HG03558 (cell line): ENCODE measurements around the gene SMAD3.
"Not testable (repeated sequence)": the region's sequence is repeated elsewhere in the genome, so short reads cannot be mapped to it uniquely, and the experiment has no call there.

Experiments
- ATAC-seq: cut with Tn5 transposase; IDR thresholded peaks from one replicate; pipeline ENCODE4 v1.9.1; 2021; ENCODE audit warnings: moderate number of reproducible peaks; ENCODE audit not compliant: unreplicated experiment; ENCODE audit errors: extremely low read depth

The SMAD3 gene

GRCh38 chr15:67065531-67066005 is at the start of gene SMAD3:
Gene SMAD3, plus strand, starts transcription at chr15:67065602. Its CDS starts 553 bp downstream, at chr15:67066155.
- no peak for ATAC-seq

- no peak for ATAC-seq
Measured at GRCh38 chr15:67017311-67017710, 48.1 kb upstream of the SMAD3 start.

GRCh38 chr15:67018026-67018425 is 47.4 kb upstream of the SMAD3 start:
- ATAC-seq = no peak

GRCh38 chr15:67018441-67018840 is 47.0 kb upstream of the SMAD3 start:
- no peak for ATAC-seq

- ATAC-seq = no peak
Measured at GRCh38 chr15:67019069-67019468, 46.3 kb upstream of the SMAD3 start.

- ATAC-seq = no peak
Measured at GRCh38 chr15:67019884-67020520, 45.4 kb upstream of the SMAD3 start.

- ATAC-seq = not testable (repeated sequence)
Measured at GRCh38 chr15:67020668-67021067, 44.7 kb upstream of the SMAD3 start.

GRCh38 chr15:67021455-67021854 is 43.9 kb upstream of the SMAD3 start:
- no peak for ATAC-seq

- ATAC-seq = no peak
Measured at GRCh38 chr15:67022587-67023105, 42.8 kb upstream of the SMAD3 start.

- ATAC-seq = no peak
Measured at GRCh38 chr15:67023517-67024313, 41.7 kb upstream of the SMAD3 start.

- no peak for ATAC-seq
Measured at GRCh38 chr15:67024314-67024997, 40.9 kb upstream of the SMAD3 start.

- ATAC-seq = no peak
Measured at GRCh38 chr15:67024998-67025368, 40.4 kb upstream of the SMAD3 start.

- ATAC-seq = no peak
Measured at GRCh38 chr15:67025719-67026609, 39.4 kb upstream of the SMAD3 start.

GRCh38 chr15:67026610-67026967 is 38.8 kb upstream of the SMAD3 start:
- no peak for ATAC-seq

GRCh38 chr15:67028440-67028839 is 37.0 kb upstream of the SMAD3 start:
- ATAC-seq = not testable (repeated sequence)

GRCh38 chr15:67030036-67030762 is 35.2 kb upstream of the SMAD3 start:
- no peak for ATAC-seq

- no peak for ATAC-seq
Measured at GRCh38 chr15:67031331-67031730, 34.1 kb upstream of the SMAD3 start.

- ATAC-seq = no peak
Measured at GRCh38 chr15:67032608-67033007, 32.8 kb upstream of the SMAD3 start.

GRCh38 chr15:67033012-67033411 is 32.4 kb upstream of the SMAD3 start:
- ATAC-seq = no peak
